Heart right ventricle (tissue), 16 donors: ENCODE results near the gene SEPHS2. TPM values are rescaled to one million over a fixed set of nuclear protein-coding genes. Genes with fewer than 3 reads are reported as not detected.

Source experiments
- ATAC-seq, 8 donors: fragments of 200-7000 bp; cut with Tn5 transposase; one replicate each; pipeline ENCODE4 v1.9.1; 2020; ENCODE audit warnings: mild to moderate bottlenecking in 8 of 8, moderate library complexity in 8 of 8, moderate number of reproducible peaks in 1 of 8
- DNase-seq, 2 donors: peaks; one replicate each; pipeline ENCODE4 v3.0.0-alpha.2; 2020
- H3K27ac ChIP-seq, 10 donors: fragments of 200-600 bp; sonication (generic) in 2 of 10; one replicate each; pipeline versions ENCODE4 v1.5.0 to v1.8.0; 2020 to 2022; ENCODE audit warnings: mild to moderate bottlenecking in 3 of 10
- H3K27me3 ChIP-seq, 7 donors: fragments of 200-600 bp; one replicate each; pipeline ENCODE4 v1.8.0; 2021 to 2022; ENCODE audit warnings: mild to moderate bottlenecking in 2 of 7
- H3K36me3 ChIP-seq, 9 donors: fragments of 200-600 bp; sonication (generic) in 1 of 9; one replicate each; pipeline versions ENCODE4 v1.5.0 to v1.8.0; 2020 to 2022; ENCODE audit warnings: mild to moderate bottlenecking in 2 of 9
- H3K4me1 ChIP-seq, 9 donors: fragments of 200-600 bp; sonication (generic) in 1 of 9; one replicate each; pipeline versions ENCODE4 v1.5.0 to v1.8.0; 2020 to 2022; ENCODE audit warnings: mild to moderate bottlenecking in 4 of 9
- H3K4me3 ChIP-seq, 10 donors: fragments of 200-600 bp; sonication (generic) in 2 of 10; one replicate each; pipeline versions ENCODE4 v1.5.0 to v1.8.0; 2020 to 2022; ENCODE audit warnings: mild to moderate bottlenecking in 7 of 10, moderate library complexity in 2 of 10
- H3K9me3 ChIP-seq, 11 donors: fragments of 200-600 bp in 10 of 11; sonication (generic) in 2 of 11; one replicate each; pipeline versions ENCODE4 v1.5.0 to v1.8.0; 2013 to 2022; ENCODE audit warnings: mild to moderate bottlenecking in 2 of 11, control low read depth in 1 of 11, moderate library complexity in 1 of 11
- WGBS, 2 donors: extraction: QIAGEN DNeasy Blood & Tissue Kit; methylation state at CpG; one replicate each; pipeline ENCODE4 v1.1.7; 2013; ENCODE audit warnings: inconsistent platforms in 1 of 2; 5-methylcytosine and 5-hydroxymethylcytosine counted together
- intact Hi-C, 10 donors: fragments of 100-400 bp; cut with DNase I; formaldehyde crosslinking; loops; one replicate each; pipeline versions ENCODE4 v1.11.1 to v1.14.2; 2022
- polyA plus RNA-seq, 2 donors: library from polyadenylated mRNA; stranded (reverse); fragments of 200-250 nt; gene quantifications; one replicate each; pipeline ENCODE4 v1.2.3, GENCODE V29; 2013
- total RNA-seq, 10 donors: library from RNA; stranded (reverse); fragmentation: NEBNext Ultra II Directional in 3 of 10; extraction: Animal tissue kit (Norgen Biotek cat#: 25700) in 3 of 10; gene quantifications; one replicate each; pipeline versions ENCODE4 v1.2.1 to v1.2.4, GENCODE V29; 2021 to 2023
- TF ChIP-seq, protein P1 (sequence below), 9 donors: fragments of 200-600 bp; sonication (generic) in 2 of 9; IDR thresholded peaks; one replicate each; pipeline versions ENCODE4 v1.5.0 to v1.8.0; 2021 to 2022; ENCODE audit warnings: antibody characterized with exemption in 9 of 9, mild to moderate bottlenecking in 5 of 9, moderate library complexity in 1 of 9
- donor health status: Arrhythmogenic right ventricular cardiomyopathy.
- donor health status: ischemic (EF 13 %, LVEDD 7.1; RV severe dilation, severe dysfunction).
- donor health status: healthy with polysubstance abuse.
- donor health status: DM: no; HTN: yes; CAD: no.
- donor health status: DM: no; HTN: no; CAD: no.
- donor health status: ischemic (EF 25% LVEDD 6.9; RV normal size, moderate dysfunction).
- donor health status: ischemic (EF 25% LVEDD 5.7; RV mildly dilated, moderate dysfunction).
- donor health status: healthy.
- donor health status: DM: yes; HTN: yes; CAD: no.
- donor health status: Ischemic cardiomyopathy.
- donor health status: ischemic (EF 35%, LVEDD 5.7; RV mildly dilated, moderate dysfunction).
- donor health status: nonischemic (EF 11% LVEDD 7.7; RV severe dilation, severe dysfunction).
- donor health status: DM: yes; HTN: yes; CAD: no.
- donor health status: PGD.
- donor health status: ischemic (EF 29% LVEDD 5.4; RV normal size, mild dysfunction).
- donor health status: nonischemic (EF 23%, LVEDD 6.1; RV moderate dilation, normal function).

Gene SEPHS2
- total and polyA plus RNA-seq, 12 donors, result 17.3 to 49.3 (median 29.3) TPM

DNA sequence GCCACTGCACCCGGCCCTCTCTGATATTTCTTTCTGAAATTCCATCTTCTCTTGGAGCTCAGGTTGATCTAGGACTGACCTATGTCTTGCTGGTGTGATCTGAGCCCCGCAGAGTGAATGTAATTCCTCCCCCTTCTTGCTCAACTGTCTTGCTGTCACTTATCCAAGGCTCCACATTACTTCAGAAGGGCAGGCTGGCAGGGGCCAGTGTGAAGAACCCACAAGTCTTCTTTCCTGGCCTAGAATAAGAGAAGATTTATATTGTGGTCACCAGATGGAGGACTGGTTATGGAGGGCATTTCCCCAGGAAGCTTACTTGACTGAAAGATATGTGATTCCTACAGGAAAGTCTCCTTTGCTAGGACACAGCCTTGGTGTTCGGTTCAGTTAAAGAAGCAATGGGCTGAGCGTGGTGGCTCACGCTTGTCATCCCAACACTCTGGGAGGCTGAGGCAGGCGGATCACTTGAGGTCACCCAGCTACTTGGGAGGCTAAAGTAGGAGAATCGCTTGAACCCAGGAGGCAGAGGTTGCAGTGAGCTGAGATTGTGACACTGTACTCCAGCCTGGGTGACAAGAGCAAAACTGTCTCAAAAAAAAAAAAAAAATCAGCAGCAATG, 40.3 kb upstream of the SEPHS2 start:
- 91 to 92% methylated on average over 7 of the region's 7 CpGs for WGBS, 2 donors
- no peak for DNase-seq
- Histone ChIP-seq H3K4me3 (no peak overlapping the region), H3K9me3 (no peaks in the 10 kb centered on the region), H3K4me1 (peaks cover 0 to 13% (median 0%) of the 10 kb centered on the region in 9 donors), H3K27ac (no peak overlapping the region), H3K36me3 (peaks cover 0 to 91% (median 0%) of the 10 kb centered on the region in 9 donors), H3K27me3 (peaks cover 0 to 8% (median 0%) of the 10 kb centered on the region in 7 donors)
- ATAC-seq, result no peak
- intact Hi-C loops, result loop anchor here in 1 of 10 donors (10.0 kb wide), 1 partner anchor 51 kb away; the partner anchor contains the start of gene DCTPP1
- TF ChIP-seq, protein P1, sequence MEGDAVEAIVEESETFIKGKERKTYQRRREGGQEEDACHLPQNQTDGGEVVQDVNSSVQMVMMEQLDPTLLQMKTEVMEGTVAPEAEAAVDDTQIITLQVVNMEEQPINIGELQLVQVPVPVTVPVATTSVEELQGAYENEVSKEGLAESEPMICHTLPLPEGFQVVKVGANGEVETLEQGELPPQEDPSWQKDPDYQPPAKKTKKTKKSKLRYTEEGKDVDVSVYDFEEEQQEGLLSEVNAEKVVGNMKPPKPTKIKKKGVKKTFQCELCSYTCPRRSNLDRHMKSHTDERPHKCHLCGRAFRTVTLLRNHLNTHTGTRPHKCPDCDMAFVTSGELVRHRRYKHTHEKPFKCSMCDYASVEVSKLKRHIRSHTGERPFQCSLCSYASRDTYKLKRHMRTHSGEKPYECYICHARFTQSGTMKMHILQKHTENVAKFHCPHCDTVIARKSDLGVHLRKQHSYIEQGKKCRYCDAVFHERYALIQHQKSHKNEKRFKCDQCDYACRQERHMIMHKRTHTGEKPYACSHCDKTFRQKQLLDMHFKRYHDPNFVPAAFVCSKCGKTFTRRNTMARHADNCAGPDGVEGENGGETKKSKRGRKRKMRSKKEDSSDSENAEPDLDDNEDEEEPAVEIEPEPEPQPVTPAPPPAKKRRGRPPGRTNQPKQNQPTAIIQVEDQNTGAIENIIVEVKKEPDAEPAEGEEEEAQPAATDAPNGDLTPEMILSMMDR (IDR thresholded peaks at IDR 0.05), result no peak

DNA sequence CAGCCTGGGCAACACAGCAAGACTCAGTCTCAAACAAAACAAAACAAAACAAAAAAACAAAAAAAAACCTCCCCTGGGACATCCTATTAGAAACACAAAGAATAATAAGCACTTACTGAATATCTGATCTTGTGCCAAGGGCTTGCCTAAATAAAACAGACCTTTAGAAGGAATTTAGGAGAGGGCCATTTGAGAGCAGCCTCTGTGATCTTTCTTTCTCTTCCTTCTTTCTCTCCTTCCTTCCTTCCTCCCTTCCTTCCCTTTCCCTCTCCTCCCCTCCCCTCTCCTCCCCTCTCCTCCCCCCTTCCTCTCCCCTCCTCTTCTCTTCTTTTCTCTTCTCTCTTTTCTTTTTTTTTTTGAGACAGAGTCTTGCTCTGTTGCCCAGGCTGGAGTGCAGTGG, 39.2 kb upstream of the SEPHS2 start:
- TF ChIP-seq, protein P1 (IDR thresholded peaks at IDR 0.05), result no peak
- peaks cover 0 to 94% (median 0%) of the 10 kb centered on the region in 9 donors for H3K36me3 ChIP-seq
- intact Hi-C loops, result loop anchor here in 1 of 10 donors (10.0 kb wide), 1 partner anchor 50 kb away; the partner anchor contains the start of gene DCTPP1
- H3K27me3 ChIP-seq, result peaks cover 0 to 8% (median 0%) of the 10 kb centered on the region in 7 donors
- no peak overlapping the region for H3K27ac ChIP-seq
- H3K4me1 ChIP-seq, result peaks cover 0 to 13% (median 0%) of the 10 kb centered on the region in 9 donors
- DNase-seq (no peak), ATAC-seq (no peak)
- no peak overlapping the region for H3K4me3 ChIP-seq
- no peaks in the 10 kb centered on the region for H3K9me3 ChIP-seq

DNA sequence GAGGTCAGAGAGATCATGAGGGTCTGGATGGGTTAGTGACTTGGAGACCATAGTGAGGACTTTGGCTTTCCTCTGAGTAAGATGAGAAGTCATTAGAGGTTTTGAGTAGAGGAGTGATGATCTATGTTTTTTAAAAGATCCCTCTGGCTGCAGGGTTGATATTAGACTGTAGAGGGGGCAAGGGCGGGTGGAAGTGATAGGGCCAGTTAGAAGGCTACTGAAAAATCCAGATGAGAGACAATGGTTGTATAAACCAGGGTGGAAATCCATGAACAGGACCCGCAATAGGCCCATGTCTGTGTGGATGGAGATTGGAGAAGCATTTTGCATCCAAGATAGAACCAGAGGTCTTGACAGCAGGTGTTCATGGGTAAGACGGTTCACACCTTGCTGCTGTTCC, 36.7 kb upstream of the SEPHS2 start:
- WGBS, 2 donors, result 86 to 87% methylated on average over 3 of the region's 3 CpGs
- Histone ChIP-seq H3K27me3 (peaks cover 0 to 14% (median 0%) of the 10 kb centered on the region in 7 donors), H3K4me1 (peaks cover 0 to 8% (median 0%) of the 10 kb centered on the region in 9 donors), H3K36me3 (peaks cover 0 to 76% (median 0%) of the 10 kb centered on the region in 9 donors), H3K27ac (no peak overlapping the region), H3K4me3 (no peak overlapping the region), H3K9me3 (no peaks in the 10 kb centered on the region)
- ATAC-seq (no peak), DNase-seq (no peak)
- TF ChIP-seq, protein P1 (IDR thresholded peaks at IDR 0.05), result peak in 1 of 9 donors; percentile 9
- intact Hi-C loops, result loop anchor here in 1 of 10 donors (10.0 kb wide), 1 partner anchor 48 kb away; the partner anchor contains the start of gene DCTPP1

DNA sequence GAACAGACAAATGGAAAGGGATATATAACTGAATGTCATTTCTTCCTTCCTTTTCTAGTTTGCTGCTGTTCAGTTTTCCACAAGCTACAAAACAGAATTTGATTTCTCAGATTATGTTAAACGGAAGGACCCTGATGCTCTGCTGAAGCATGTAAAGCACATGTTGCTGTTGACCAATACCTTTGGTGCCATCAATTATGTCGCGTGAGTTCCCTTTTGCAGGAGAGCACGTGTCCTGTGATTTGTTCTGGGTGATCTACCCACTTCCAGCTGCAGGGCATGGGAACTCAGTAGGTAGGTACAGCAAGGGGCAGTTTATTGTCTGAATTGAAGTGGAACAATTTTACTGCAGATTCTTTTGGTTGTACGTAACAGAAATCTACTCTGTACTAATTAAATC, 35.7 kb upstream of the SEPHS2 start:
- Histone ChIP-seq H3K4me3 (no peak overlapping the region), H3K36me3 (peaks cover 0 to 74% (median 0%) of the 10 kb centered on the region in 9 donors), H3K4me1 (peaks cover 0 to 8% (median 0%) of the 10 kb centered on the region in 9 donors), H3K9me3 (no peaks in the 10 kb centered on the region), H3K27ac (no peak overlapping the region), H3K27me3 (peaks cover 0 to 23% (median 0%) of the 10 kb centered on the region in 7 donors)
- TF ChIP-seq, protein P1 (IDR thresholded peaks at IDR 0.05), result no peak
- 86 to 91% methylated on average over 5 of the region's 5 CpGs for WGBS, 2 donors
- ATAC-seq, result no peak
- intact Hi-C loops, result loop anchor here in 1 of 10 donors (10.0 kb wide), 1 partner anchor 47 kb away; the partner anchor contains the start of gene DCTPP1
- DNase-seq, result no peak
